Suprapubic skin (tissue), 3 donors: ENCODE results near the gene SYT5.

Source experiments
- POLR2A ChIP-seq, 2 donors: fragments of 450-650 bp; IDR thresholded peaks; one replicate each; pipeline ENCODE4 v1.6.1; 2017; ENCODE audit warnings: antibody characterized with exemption in 2 of 2, mild to moderate bottlenecking in 2 of 2, moderate library complexity in 2 of 2
- TF ChIP-seq, protein P1 (sequence below), 2 donors: fragments of 200-600 bp in 1 of 2; fragments of 450-650 bp in 1 of 2; sonication (generic) in 1 of 2; IDR thresholded peaks; one replicate each; pipeline ENCODE4 v1.5.1; 2016 to 2019; ENCODE audit warnings: antibody characterized with exemption in 2 of 2, mild to moderate bottlenecking in 1 of 2, moderate library complexity in 1 of 2

- TF ChIP-seq, protein P1, sequence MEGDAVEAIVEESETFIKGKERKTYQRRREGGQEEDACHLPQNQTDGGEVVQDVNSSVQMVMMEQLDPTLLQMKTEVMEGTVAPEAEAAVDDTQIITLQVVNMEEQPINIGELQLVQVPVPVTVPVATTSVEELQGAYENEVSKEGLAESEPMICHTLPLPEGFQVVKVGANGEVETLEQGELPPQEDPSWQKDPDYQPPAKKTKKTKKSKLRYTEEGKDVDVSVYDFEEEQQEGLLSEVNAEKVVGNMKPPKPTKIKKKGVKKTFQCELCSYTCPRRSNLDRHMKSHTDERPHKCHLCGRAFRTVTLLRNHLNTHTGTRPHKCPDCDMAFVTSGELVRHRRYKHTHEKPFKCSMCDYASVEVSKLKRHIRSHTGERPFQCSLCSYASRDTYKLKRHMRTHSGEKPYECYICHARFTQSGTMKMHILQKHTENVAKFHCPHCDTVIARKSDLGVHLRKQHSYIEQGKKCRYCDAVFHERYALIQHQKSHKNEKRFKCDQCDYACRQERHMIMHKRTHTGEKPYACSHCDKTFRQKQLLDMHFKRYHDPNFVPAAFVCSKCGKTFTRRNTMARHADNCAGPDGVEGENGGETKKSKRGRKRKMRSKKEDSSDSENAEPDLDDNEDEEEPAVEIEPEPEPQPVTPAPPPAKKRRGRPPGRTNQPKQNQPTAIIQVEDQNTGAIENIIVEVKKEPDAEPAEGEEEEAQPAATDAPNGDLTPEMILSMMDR (IDR thresholded peaks at IDR 0.05), result no peak
- TF ChIP-seq POLR2A (IDR thresholded peaks at IDR 0.05), result no peak
Measured at GRCh38 chr19:55165952-55166529, 14.0 kb downstream of the SYT5 start.
